ENCODE measurements around the gene RBM33. TPM values are rescaled to one million over a fixed set of nuclear protein-coding genes. Genes with fewer than 3 reads are reported as not detected.

Gene RBM33
- polyA plus RNA-seq, 1 donor (not counting 4 experiments of a cell fraction or from before 2014, with no cell fraction given), result 8.9 TPM

- Histone ChIP-seq H3K27me3 (ENCODE audit: control insufficient read depth, extremely low read depth, insufficient read depth, low read length) (no peaks in the 10 kb centered on the region), H3K9ac (ENCODE audit: control insufficient read depth, extremely low read depth, insufficient read depth, low read length) (no peak overlapping the region), H3K36me3 (ENCODE audit: control insufficient read depth in 2 of 2, extremely low read depth in 1 of 2, insufficient read depth in 2 of 2, low read length in 2 of 2) (peaks cover 12 to 40% of the 10 kb centered on the region in 2 experiments), H3K4me3 (ENCODE audit: control insufficient read depth in 2 of 3, extremely low read depth in 1 of 3, insufficient read depth in 2 of 3, low read depth in 1 of 3, low read length in 3 of 3) (no peak overlapping the region), H2AFZ (ENCODE audit: control insufficient read depth, low read length) (no peak overlapping the region), H3K9me3 (ENCODE audit: control insufficient read depth, low read depth, low read length) (no peaks in the 10 kb centered on the region), H3K27ac (ENCODE audit: control insufficient read depth, insufficient read depth, low read length) (no peak overlapping the region), H4K20me1 (ENCODE audit: control insufficient read depth, extremely low read depth, insufficient read depth, low read length) (peaks cover 9% of the 10 kb centered on the region), H3K9me1 (ENCODE audit: control insufficient read depth, extremely low read depth, insufficient read depth, low read length) (no peaks in the 10 kb centered on the region), H3K79me2 (ENCODE audit: control insufficient read depth, insufficient read depth, low read length) (peaks cover 19% of the 10 kb centered on the region), H3K4me2 (ENCODE audit: control insufficient read depth, extremely low read depth, insufficient read depth, low read depth, low read length) (no peak overlapping the region), H3K4me1 (ENCODE audit: control insufficient read depth, extremely low read depth, insufficient read depth, low read length) (no peaks in the 10 kb centered on the region)
- FAIRE-seq (no peak), DNase-seq (ENCODE audit: low read depth, low spot score) (no peak)
- TF ChIP-seq EZH2 (IDR thresholded peaks at IDR 0.05; ENCODE audit: low read length) (no peak), CTCF (optimal IDR thresholded peaks at IDR 0.05 in 1 of 3, IDR thresholded peaks at IDR 0.05 in 1 of 3, conservative IDR thresholded peaks at IDR 0.05 in 1 of 3; ENCODE audit: extremely low read depth in 1 of 3, insufficient read depth in 2 of 3, low read length in 3 of 3) (no peak)
- dilution Hi-C loops (cut with MboI; ENCODE audit: extremely low pct_ligation_motif_present, low sequenced_read_pairs), result no loop called here
These were observed 65.6 kb downstream of the RBM33 start for GRCh38 chr7:155710031-155710430.

GRCh38 chr7:155710530-155710929 lies 66.1 kb downstream of the RBM33 start:
- H3K36me3 ChIP-seq (ENCODE audit: control insufficient read depth in 2 of 2, extremely low read depth in 1 of 2, insufficient read depth in 2 of 2, low read length in 2 of 2), result peaks cover 14 to 40% of the 10 kb centered on the region in 2 experiments
- no peak overlapping the region for H3K4me2 ChIP-seq (ENCODE audit: control insufficient read depth, extremely low read depth, insufficient read depth, low read depth, low read length)
- DNase-seq (ENCODE audit: low read depth, low spot score) (no peak), FAIRE-seq (no peak)
- no peak overlapping the region for H3K27ac ChIP-seq (ENCODE audit: control insufficient read depth, insufficient read depth, low read length)
- no peak overlapping the region for H2AFZ ChIP-seq (ENCODE audit: control insufficient read depth, low read length)
- no peaks in the 10 kb centered on the region for H3K4me1 ChIP-seq (ENCODE audit: control insufficient read depth, extremely low read depth, insufficient read depth, low read length)
- dilution Hi-C loops (cut with MboI; ENCODE audit: extremely low pct_ligation_motif_present, low sequenced_read_pairs), result no loop called here
- no peaks in the 10 kb centered on the region for H3K27me3 ChIP-seq (ENCODE audit: control insufficient read depth, extremely low read depth, insufficient read depth, low read length)
- H3K9me1 ChIP-seq (ENCODE audit: control insufficient read depth, extremely low read depth, insufficient read depth, low read length), result no peaks in the 10 kb centered on the region
- peaks cover 9% of the 10 kb centered on the region for H4K20me1 ChIP-seq (ENCODE audit: control insufficient read depth, extremely low read depth, insufficient read depth, low read length)
- H3K9ac ChIP-seq (ENCODE audit: control insufficient read depth, extremely low read depth, insufficient read depth, low read length), result no peak overlapping the region
- H3K9me3 ChIP-seq (ENCODE audit: control insufficient read depth, low read depth, low read length), result no peaks in the 10 kb centered on the region
- H3K79me2 ChIP-seq (ENCODE audit: control insufficient read depth, insufficient read depth, low read length), result peaks cover 19% of the 10 kb centered on the region
- TF ChIP-seq CTCF (optimal IDR thresholded peaks at IDR 0.05 in 1 of 3, IDR thresholded peaks at IDR 0.05 in 1 of 3, conservative IDR thresholded peaks at IDR 0.05 in 1 of 3; ENCODE audit: extremely low read depth in 1 of 3, insufficient read depth in 2 of 3, low read length in 3 of 3), result no peak
- no peak for TF ChIP-seq EZH2 (IDR thresholded peaks at IDR 0.05; ENCODE audit: low read length)
- no peak overlapping the region for H3K4me3 ChIP-seq (ENCODE audit: control insufficient read depth in 2 of 3, extremely low read depth in 1 of 3, insufficient read depth in 2 of 3, low read depth in 1 of 3, low read length in 3 of 3)
